ENCODE results near the gene TP73.

DNA sequence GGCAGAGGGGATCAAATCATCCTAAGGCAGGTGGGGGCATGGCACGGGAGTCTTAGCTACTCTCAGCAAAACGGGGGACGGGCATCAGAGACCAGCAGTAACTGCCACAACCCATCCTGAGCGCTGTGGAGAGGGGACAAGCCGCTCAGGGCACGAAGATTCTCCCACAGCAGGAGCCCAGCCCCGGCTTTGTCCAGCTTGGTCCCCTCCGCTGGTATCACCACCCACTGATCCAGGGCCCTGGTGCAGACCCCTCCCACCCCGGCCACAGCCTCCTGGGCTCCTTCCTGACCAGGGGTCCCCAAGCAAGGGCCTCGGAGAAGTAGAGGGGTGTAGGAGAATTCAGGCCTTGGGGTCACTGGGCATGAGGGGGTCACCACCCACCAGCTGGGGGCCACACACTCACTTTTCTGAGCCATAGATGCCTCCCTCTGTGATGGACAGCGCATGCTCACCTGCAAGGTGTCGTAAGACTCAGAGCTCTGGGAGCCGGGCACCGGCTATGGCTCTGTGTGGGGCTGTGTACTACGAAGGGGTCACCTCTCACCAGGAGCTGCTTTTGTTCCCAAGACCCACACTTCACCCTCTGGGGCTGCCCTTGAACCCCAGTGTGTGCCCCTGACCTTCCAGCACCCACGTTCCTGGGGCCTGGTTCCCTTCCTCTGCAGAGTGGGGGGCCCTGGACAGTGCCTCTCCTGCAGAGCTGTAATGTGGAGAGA lies 117.9 kb downstream of the TP73 start:
- TF ChIP-seq, protein P1, sequence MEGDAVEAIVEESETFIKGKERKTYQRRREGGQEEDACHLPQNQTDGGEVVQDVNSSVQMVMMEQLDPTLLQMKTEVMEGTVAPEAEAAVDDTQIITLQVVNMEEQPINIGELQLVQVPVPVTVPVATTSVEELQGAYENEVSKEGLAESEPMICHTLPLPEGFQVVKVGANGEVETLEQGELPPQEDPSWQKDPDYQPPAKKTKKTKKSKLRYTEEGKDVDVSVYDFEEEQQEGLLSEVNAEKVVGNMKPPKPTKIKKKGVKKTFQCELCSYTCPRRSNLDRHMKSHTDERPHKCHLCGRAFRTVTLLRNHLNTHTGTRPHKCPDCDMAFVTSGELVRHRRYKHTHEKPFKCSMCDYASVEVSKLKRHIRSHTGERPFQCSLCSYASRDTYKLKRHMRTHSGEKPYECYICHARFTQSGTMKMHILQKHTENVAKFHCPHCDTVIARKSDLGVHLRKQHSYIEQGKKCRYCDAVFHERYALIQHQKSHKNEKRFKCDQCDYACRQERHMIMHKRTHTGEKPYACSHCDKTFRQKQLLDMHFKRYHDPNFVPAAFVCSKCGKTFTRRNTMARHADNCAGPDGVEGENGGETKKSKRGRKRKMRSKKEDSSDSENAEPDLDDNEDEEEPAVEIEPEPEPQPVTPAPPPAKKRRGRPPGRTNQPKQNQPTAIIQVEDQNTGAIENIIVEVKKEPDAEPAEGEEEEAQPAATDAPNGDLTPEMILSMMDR (IDR thresholded peaks at IDR 0.05 in 2 of 3, conservative IDR thresholded peaks at IDR 0.05 in 1 of 3; ENCODE audit: borderline replicate concordance in 1 of 3, insufficient read depth in 1 of 3, low read depth in 2 of 3, low read length in 2 of 3) = no peak
- TF ChIP-seq, protein P2, sequence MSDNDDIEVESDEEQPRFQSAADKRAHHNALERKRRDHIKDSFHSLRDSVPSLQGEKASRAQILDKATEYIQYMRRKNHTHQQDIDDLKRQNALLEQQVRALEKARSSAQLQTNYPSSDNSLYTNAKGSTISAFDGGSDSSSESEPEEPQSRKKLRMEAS (IDR thresholded peaks at IDR 0.05) = no peak
- TF ChIP-seq ZNF274 (IDR thresholded peaks at IDR 0.05; ENCODE audit: low read depth, low read length) (no peak), POLR2AphosphoS5 (IDR thresholded peaks at IDR 0.05; ENCODE audit: low read depth, low read length) (no peak), SIN3A (IDR thresholded peaks at IDR 0.05; ENCODE audit: low read depth) (no peak), RAD21 (IDR thresholded peaks at IDR 0.05; ENCODE audit: low read depth) (no peak), EZH2 (IDR thresholded peaks at IDR 0.05) (no peak), POLR2A (IDR thresholded peaks at IDR 0.05; ENCODE audit: borderline replicate concordance, extremely low read depth, insufficient read depth, insufficient read length) (no peak), TCF7L2 (IDR thresholded peaks at IDR 0.05; ENCODE audit: borderline replicate concordance, extremely low read depth, insufficient read depth, insufficient read length) (no peak), CEBPB (IDR thresholded peaks at IDR 0.05; ENCODE audit: low read depth) (no peak), SP1 (IDR thresholded peaks at IDR 0.05; ENCODE audit: low read depth) (no peak)
- TF ChIP-seq, protein P3, sequence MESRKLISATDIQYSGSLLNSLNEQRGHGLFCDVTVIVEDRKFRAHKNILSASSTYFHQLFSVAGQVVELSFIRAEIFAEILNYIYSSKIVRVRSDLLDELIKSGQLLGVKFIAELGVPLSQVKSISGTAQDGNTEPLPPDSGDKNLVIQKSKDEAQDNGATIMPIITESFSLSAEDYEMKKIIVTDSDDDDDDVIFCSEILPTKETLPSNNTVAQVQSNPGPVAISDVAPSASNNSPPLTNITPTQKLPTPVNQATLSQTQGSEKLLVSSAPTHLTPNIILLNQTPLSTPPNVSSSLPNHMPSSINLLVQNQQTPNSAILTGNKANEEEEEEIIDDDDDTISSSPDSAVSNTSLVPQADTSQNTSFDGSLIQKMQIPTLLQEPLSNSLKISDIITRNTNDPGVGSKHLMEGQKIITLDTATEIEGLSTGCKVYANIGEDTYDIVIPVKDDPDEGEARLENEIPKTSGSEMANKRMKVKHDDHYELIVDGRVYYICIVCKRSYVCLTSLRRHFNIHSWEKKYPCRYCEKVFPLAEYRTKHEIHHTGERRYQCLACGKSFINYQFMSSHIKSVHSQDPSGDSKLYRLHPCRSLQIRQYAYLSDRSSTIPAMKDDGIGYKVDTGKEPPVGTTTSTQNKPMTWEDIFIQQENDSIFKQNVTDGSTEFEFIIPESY (IDR thresholded peaks at IDR 0.05; ENCODE audit: extremely low read depth, insufficient replicate concordance, low read length) = no peak
